HL-60 (cell line): Measurements from ENCODE around the gene STAMBPL1.

Experiments used
- DNase-seq, 2 experiments: peaks; one replicate each; pipeline ENCODE4 v3.0.0-alpha.2; 2010 to 2020; ENCODE audit warnings: low read depth in 1 of 2, low spot score in 1 of 2
- H3K27ac ChIP-seq: fragments of 250-450 bp; sonication (Bioruptor Pico); replicated peaks from 2 replicates; pipeline ENCODE4 v1.5.1; 2020; ENCODE audit warnings: mild to moderate bottlenecking, moderate library complexity
- H3K27me3 ChIP-seq: fragments of 250-450 bp; sonication (Bioruptor Pico); 2 replicates; pipeline ENCODE4 v1.5.1; 2021; ENCODE audit warnings: mild to moderate bottlenecking, moderate library complexity; ENCODE audit not compliant: insufficient read depth, poor library complexity, severe bottlenecking
- H3K4me3 ChIP-seq: replicated peaks from 2 replicates; pipeline ENCODE4 v1.5.1; 2011; ENCODE audit warnings: mild to moderate bottlenecking, control low read depth, low read length; ENCODE audit not compliant: insufficient read depth
- CTCF ChIP-seq: IDR thresholded peaks from one replicate; pipeline ENCODE4 v1.5.1; 2011; ENCODE audit warnings: low read length, control low read depth, inconsistent platforms; ENCODE audit not compliant: insufficient read depth
- GABPA ChIP-seq: IDR thresholded peaks from 2 replicates; pipeline ENCODE4 v1.6.1; 2012; ENCODE audit warnings: low read depth
- POLR2AphosphoS5 ChIP-seq: IDR thresholded peaks from 2 replicates; pipeline ENCODE4 v1.6.1; 2012; ENCODE audit warnings: low read depth
- REST ChIP-seq: IDR thresholded peaks from 2 replicates; pipeline ENCODE4 v1.6.1; 2012; ENCODE audit warnings: low read depth; ENCODE audit not compliant: insufficient replicate concordance
- SPI1 ChIP-seq: IDR thresholded peaks from 2 replicates; pipeline ENCODE4 v1.6.1; 2012; ENCODE audit warnings: low read depth, mild to moderate bottlenecking, borderline replicate concordance

STAMBPL1 gene

GRCh38 chr10:88963318-88963717 lies 83.3 kb downstream of the STAMBPL1 start:
- no peak overlapping the region for H3K4me3 ChIP-seq
- H3K27ac ChIP-seq, result no peak overlapping the region
- TF ChIP-seq REST (no peak), POLR2AphosphoS5 (no peak), GABPA (no peak), SPI1 (no peak), CTCF (no peak)
- DNase-seq, result no peak
- no peaks in the 10 kb centered on the region for H3K27me3 ChIP-seq

GRCh38 chr10:88964360-88964759 lies 84.3 kb downstream of the STAMBPL1 start:
- TF ChIP-seq SPI1 (no peak), CTCF (no peak), GABPA (no peak), REST (no peak), POLR2AphosphoS5 (no peak)
- H3K27ac ChIP-seq, result no peak overlapping the region
- DNase-seq, result no peak

GRCh38 chr10:88964869-88965415 lies 84.9 kb downstream of the STAMBPL1 start:
- H3K27me3 ChIP-seq, result no peaks in the 10 kb centered on the region
- no peak for DNase-seq

More at GRCh38 chr10:88964360-88964759, 84.3 kb downstream of the STAMBPL1 start:
- H3K27me3 ChIP-seq, result no peaks in the 10 kb centered on the region
- H3K4me3 ChIP-seq, result no peak overlapping the region

More at GRCh38 chr10:88964869-88965415, 84.9 kb downstream of the STAMBPL1 start:
- Histone ChIP-seq H3K4me3 (no peak overlapping the region), H3K27ac (no peak overlapping the region)
- TF ChIP-seq REST, result no peak
